Hepatic stellate cell (primary cell): ENCODE measurements around the gene TFPT.
A peak's percentile ranks its signal among the peaks of the same experiment; 100 is the strongest.

Experiments used
- DNase-seq: peaks from one replicate; pipeline ENCODE4 v3.0.0; 2011; ENCODE audit warnings: low spot score

TFPT gene, protein sequence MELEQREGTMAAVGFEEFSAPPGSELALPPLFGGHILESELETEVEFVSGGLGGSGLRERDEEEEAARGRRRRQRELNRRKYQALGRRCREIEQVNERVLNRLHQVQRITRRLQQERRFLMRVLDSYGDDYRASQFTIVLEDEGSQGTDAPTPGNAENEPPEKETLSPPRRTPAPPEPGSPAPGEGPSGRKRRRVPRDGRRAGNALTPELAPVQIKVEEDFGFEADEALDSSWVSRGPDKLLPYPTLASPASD

GRCh38 chr19:54115109-54116063, at the start of gene TFPT, which contains the start of gene PRPF31:
TSS of gene TFPT (minus strand) at chr19:54115657. CDS start at chr19:54115269, 388 bp downstream.
TSS of gene PRPF31 (plus strand) at chr19:54115754. CDS start at chr19:54118279, 2,525 bp downstream.
- peak; percentile 99 for DNase-seq

GRCh38 chr19:54165222-54165621, 49.8 kb upstream of the TFPT start:
- no peak for DNase-seq

DNA sequence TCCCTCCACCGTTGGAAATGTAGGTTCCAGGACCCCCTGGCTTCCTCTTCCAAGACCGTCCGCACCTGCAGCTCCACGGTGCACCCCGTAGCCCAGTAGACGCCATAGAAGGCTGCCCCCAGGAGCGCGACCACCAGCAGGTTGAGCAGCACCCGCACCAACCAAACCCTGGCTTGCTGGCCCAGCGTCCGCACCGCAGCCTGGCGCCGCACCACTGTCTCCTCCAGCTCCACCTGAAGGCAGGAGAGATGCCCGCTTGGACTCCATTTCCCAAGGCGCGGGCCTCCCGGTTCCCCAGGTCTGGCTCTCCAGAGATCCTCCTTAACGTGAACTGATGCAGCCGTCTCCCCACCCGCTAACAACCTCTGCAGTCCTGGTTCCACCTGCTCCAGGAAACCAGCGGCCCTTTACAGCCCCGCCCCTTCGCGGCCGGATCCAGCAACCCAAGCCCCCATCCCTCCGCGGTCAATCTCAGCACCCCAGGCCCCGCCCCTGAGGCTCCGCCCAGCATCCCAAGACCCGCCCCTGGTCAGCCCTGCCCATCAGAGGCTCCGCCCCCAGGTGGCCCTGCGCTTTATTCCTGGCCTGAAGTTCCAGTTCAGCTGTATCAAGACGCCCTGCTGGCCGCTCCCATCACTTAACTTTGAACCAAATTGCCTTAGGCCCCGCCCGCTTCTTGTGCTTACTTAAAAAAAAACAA, 49.1 kb upstream of the TFPT start:
- peak; percentile 72 for DNase-seq

- DNase-seq: no peak
Measured at GRCh38 chr19:54162884-54163283, 47.4 kb upstream of the TFPT start.

DNA sequence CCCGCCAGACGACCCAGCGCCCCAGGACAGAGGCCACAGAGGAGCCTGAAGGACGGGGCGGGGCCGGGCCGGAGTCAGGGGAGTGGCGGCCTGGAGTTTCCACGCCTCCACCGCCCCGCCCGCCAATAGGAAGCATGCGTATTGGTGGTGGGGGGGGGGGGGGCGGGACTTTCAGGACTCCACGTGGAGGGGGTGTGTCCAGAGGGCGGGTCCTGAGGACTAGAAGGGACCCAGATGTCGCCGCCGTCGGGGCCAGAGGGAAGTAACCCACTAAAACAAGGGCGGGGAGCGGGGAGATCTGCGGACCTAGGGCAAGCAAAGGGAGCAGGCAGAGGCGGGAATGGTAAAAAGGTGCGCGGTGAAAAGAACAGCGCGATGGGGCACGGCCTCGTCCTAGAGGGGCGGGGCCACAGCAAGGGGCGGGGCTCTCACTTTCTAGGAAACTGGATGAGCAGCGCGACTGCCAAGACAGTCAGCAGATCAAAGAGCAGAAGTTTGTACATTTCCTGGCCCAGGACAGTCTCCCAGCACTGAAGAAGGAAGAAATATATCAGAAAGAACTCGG, 46.9 kb upstream of the TFPT start:
- DNase-seq: peak; percentile 90

GRCh38 chr19:54160854-54161253, 45.4 kb upstream of the TFPT start:
- DNase-seq: no peak

GRCh38 chr19:54160182-54160811, 44.8 kb upstream of the TFPT start:
- DNase-seq: no peak

GRCh38 chr19:54159352-54160181, 44.1 kb upstream of the TFPT start, which contains the start of gene LENG1:
TSS of gene LENG1 (minus strand) at chr19:54159721. CDS start at chr19:54159695, 26 bp downstream.
- DNase-seq: peak; percentile 100

DNA sequence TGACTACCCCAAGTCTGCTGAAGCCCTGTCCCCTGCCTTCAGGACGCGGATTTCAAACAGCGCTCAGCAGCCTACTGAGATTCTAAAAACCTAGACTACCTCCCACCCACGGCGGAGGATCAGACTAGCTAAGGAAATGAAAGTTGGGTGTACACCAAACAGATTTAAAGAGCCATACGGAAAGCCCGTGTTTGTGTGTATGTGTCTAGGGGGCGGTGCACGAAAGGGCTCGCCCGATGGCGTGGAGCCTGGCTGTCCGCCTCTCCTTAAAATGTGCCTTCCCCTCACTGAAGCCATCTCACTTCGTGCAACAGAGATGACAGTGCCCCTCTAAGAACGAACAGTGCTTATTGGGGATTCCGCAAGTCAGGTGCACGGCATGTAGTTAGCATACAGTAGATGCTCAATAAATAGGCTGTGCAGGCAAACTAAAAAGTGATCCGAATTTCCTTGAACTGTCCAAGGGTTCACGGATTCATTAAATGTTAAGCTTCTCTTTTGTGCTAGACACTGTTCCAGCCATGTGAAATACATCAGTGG, 43.4 kb upstream of the TFPT start:
- no peak for DNase-seq

- DNase-seq: no peak
Measured at GRCh38 chr19:54156953-54157352, 41.5 kb upstream of the TFPT start.

DNA sequence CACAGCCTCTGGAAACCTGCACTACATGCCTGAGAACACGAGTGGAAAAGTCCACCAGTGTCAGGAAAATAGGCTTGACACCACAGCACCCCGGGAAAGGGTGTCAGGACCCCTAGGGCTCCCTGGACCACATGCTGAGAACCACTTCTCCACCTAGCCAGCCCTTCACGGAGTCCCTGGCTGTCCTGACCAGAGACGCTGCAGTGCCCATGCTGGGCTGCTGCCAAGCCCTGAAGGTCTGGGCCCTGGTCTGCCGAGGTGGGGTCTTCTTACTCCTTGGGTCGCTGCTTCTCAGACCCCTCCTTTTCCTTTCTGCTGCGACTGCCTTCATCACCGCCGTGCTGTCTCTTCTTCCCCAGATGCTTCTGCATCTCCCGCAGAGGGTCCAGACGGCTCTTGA, 41.0 kb upstream of the TFPT start:
- no peak for DNase-seq

- no peak for DNase-seq
Measured at GRCh38 chr19:54155694-54156093, 40.2 kb upstream of the TFPT start.

DNA sequence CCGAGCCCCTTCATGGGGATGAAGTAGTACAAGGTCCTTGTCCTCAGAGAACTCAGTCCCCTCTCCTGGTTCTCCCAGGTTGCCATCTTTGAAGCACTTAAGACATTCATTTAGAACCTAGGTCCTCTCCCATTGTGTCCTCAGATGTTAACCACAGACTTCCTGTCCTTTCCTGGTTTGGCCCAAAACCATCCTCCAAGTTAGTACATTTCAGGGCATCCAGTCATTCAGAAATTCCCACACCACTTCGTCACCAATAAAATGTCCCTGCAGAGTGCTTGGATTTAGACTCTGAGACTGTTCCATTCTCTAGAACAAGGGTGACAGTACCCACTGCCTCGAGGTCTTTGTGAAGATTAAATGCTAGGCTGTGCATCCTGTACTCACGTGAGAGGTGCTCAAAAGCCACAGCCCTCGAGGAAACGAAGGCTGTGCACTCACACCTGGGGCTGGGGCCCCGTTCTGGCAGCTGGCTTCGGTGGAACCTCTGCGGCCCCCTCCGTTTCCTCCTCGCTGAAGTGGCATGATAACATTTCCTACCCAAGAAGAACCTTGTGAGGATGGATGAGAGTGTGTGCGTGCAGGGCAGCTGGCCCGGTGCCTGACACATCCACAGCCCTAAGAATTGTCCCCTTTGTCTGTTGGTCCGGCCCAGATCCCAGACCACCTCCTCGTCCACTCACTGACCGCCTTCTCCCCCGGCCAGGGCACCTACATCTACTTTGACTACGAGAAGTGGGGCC, 39.3 kb upstream of the TFPT start:
- DNase-seq: peak; percentile 65

DNA sequence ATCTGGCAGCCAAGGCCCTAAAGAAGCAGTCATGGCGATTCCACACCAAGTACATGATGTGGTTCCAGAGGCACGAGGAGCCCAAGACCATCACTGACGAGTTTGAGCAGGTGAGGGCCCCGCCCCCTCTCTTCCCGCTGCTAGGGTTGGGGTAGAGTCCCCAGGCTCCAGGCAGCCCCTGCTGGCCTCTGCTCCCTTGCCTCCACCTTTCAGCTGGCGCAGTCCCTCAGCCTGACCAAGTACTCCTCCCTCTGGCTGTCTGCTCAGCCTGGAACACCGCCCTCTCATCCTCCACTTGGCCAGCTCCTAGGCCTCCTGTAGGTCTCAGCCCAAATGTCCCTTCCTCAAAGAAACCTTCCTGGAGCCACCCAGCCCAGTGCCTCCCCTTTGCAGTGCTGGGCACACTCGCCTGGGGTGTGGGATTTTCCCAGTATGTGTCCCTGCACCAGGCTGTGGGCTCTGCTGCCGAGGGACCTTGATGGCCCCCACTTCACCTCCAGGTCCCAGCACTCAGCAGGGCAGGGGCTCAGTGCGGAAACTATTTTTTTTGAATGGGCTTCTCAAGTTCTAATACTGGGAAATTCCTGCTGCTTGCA, 38.4 kb upstream of the TFPT start:
- DNase-seq: no peak

- no peak for DNase-seq
Measured at GRCh38 chr19:54152878-54153524, 37.5 kb upstream of the TFPT start.

DNA sequence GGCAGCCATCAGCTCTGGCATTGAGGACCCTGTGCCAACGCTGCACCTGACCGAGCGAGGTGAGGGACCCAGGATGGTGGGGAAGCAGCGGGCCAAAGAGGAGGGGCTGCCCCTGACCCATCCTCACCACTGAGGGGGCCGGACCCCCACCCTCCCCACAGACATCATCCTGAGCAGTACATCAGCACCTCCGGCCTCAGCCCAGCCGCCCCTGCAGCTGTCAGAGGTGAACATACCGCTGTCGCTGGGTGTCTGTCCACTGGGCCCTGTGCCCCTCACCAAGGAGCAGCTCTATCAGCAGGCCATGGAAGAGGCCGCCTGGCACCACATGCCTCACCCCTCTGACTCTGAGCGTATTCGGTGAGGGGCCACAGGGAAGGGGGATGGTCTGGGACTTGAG, 36.8 kb upstream of the TFPT start:
- no peak for DNase-seq

GRCh38 chr19:54151362-54152035, 36.0 kb upstream of the TFPT start:
- no peak for DNase-seq
